C4-2B (cell line): ENCODE measurements around the gene KCNAB3.

Experiments used
- H3K27ac ChIP-seq: fragments of 450-650 bp; 2 replicates; pipeline ENCODE4 v1.5.1; 2017
- ZFX ChIP-seq: fragments of 450-650 bp; IDR thresholded peaks from 2 replicates; pipeline ENCODE4 v1.6.1; 2017
- TF ChIP-seq, protein P1 (sequence below): fragments of 450-650 bp; conservative IDR thresholded peaks from 2 replicates; pipeline ENCODE4 v1.5.1; 2017; ENCODE audit warnings: mild to moderate bottlenecking

Gene KCNAB3

DNA sequence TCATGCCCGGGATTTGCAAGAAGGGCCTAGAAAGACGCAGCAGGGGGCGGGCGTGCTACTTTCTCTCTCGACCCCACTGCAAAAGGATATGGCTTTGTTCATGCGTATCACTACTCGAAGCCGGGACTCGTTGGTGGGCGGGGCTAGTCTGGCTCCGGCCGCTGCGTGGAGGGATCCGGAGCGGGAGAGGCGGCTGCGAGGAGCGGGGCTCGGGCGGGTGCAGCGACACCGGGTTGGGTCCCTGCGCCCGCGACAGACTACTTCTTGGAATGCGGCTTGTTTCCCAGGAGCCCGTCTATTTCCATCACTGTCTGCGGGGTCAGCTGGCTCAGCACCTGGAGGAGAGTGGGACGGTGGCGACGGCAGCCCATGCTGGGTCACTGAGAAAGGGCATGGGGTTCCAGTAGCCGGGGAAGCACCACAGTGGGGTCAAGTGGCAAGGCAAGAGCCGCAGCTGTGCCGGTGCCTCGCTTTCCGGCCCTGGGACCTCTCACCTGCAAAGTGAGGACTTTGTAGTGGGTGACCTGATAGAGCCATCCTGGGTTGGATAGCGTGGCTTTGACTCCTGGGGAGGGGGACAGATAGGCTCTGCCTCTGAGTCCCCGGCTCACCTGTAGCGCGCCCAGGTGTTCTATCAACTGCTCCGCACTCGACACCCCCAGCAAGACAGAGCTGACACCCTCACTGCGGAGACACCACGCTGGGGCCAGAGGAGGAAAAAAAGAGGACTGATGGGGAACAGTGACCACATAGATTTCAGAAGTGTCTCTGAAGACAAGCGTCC lies 6.6 kb downstream of the KCNAB3 start:
- no peak overlapping the region for H3K27ac ChIP-seq
- TF ChIP-seq, protein P1, sequence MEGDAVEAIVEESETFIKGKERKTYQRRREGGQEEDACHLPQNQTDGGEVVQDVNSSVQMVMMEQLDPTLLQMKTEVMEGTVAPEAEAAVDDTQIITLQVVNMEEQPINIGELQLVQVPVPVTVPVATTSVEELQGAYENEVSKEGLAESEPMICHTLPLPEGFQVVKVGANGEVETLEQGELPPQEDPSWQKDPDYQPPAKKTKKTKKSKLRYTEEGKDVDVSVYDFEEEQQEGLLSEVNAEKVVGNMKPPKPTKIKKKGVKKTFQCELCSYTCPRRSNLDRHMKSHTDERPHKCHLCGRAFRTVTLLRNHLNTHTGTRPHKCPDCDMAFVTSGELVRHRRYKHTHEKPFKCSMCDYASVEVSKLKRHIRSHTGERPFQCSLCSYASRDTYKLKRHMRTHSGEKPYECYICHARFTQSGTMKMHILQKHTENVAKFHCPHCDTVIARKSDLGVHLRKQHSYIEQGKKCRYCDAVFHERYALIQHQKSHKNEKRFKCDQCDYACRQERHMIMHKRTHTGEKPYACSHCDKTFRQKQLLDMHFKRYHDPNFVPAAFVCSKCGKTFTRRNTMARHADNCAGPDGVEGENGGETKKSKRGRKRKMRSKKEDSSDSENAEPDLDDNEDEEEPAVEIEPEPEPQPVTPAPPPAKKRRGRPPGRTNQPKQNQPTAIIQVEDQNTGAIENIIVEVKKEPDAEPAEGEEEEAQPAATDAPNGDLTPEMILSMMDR: no peak
- TF ChIP-seq ZFX: no peak

- H3K27ac ChIP-seq: no peak overlapping the region
- TF ChIP-seq, protein P1: no peak
- TF ChIP-seq ZFX: no peak
Measured at GRCh38 chr17:7922269-7922844, 7.3 kb downstream of the KCNAB3 start.

DNA sequence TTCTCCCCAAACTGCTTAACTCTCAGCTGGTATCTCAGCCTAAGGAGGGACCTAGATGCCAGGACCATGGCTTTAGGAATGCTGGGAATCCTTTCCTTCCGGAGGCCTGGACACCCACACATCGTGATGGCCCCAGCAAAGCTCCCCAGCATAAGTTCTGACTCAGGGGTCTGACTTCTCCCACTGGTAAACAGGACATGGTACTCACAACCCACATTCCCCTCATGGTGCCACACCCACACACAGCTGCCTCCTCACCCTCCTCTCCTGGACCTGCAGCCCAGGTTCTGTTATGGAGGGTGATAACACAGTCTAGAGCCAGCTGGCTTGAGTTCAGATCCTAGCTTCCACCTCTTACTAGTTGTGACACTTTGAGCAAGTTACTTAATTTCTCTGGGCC lies 12.8 kb downstream of the KCNAB3 start:
- peak overlapping the region; percentile 88 for H3K27ac ChIP-seq
- no peak for TF ChIP-seq ZFX
- TF ChIP-seq, protein P1: no peak

GRCh38 chr17:7916385-7916682 lies 13.3 kb downstream of the KCNAB3 start:
- peak overlapping the region; percentile 88 for H3K27ac ChIP-seq
- TF ChIP-seq, protein P1: no peak
- no peak for TF ChIP-seq ZFX

DNA sequence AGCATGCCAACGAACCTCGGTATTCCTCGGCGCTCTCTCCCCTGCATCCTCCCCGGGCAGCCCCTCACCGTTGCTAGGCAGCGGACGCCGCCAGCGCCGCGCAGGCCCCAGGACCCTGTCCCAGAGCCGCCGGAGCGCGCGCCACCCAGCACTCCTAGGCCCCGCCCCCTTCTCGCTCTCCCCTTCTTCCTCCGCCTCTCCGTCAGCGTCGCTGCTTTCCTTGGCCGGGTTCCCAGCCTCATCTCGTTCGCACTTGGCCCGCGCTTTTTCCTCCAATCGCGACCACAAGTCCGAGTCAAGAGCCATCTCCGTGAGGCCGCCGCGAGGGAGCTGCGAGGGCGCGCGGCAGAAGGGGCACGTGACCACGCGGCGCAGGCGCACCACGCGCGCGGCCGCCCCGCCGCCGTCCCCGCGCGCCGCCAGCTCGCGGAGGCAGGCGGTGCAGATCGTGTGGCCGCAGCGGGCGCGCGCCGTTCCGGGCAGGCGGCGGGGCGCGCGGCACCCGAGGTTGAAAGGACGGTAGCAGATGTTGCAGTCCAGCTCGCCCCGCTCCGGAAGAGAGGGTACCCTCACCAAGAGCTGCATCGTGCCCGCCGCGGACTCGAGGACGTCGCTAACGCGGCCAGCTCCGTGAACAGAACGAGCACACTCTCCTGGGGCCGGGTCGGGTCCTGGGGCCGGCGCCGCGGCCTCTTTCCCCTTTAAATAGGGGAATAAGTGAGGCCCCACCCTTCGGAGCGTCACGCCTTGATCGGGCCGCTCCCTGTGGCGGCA lies 13.9 kb downstream of the KCNAB3 start, which contains the start of gene RNF227:
RNF227 (minus strand) TSS at position 679 of the 774 bp plus-strand sequence; CDS start at position 585, 94 bp downstream.
- no peak for TF ChIP-seq ZFX
- TF ChIP-seq, protein P1: no peak
- peak within 1 kb of the TSS; percentile 88 for H3K27ac ChIP-seq

- peak overlapping the region; percentile 88 for H3K27ac ChIP-seq
- TF ChIP-seq ZFX: no peak
- TF ChIP-seq, protein P1: no peak
Measured at GRCh38 chr17:7915179-7915610, 14.5 kb downstream of the KCNAB3 start.

GRCh38 chr17:7912927-7913524 lies 16.6 kb downstream of the KCNAB3 start:
- H3K27ac ChIP-seq: no peak overlapping the region
- no peak for TF ChIP-seq ZFX
- TF ChIP-seq, protein P1: peak; percentile 87
